Type B pancreatic cell (in vitro differentiated cells): ENCODE measurements around the gene PACS2. TPM values are rescaled to one million over a fixed set of nuclear protein-coding genes. Genes with fewer than 3 reads are reported as not detected.

ENCODE experiments used
- DNase-seq: peaks from one replicate; pipeline ENCODE4 v3.0.0; 2021; ENCODE audit warnings: mixed read lengths; ENCODE audit not compliant: unreplicated experiment; ENCODE audit errors: extremely low spot score
- H3K27ac Mint-ChIP-seq: 2 replicates; pipeline ENCODE4 v1.8.0; 2021; ENCODE audit warnings: mild to moderate bottlenecking, mixed read lengths
- H3K27me3 Mint-ChIP-seq: 2 replicates; pipeline ENCODE4 v1.8.0; 2021; ENCODE audit warnings: mixed read lengths
- H3K36me3 Mint-ChIP-seq: 2 replicates; pipeline ENCODE4 v1.8.0; 2021; ENCODE audit warnings: mixed read lengths
- H3K4me1 Mint-ChIP-seq: one replicate; pipeline ENCODE4 v1.8.0; 2021; ENCODE audit warnings: mixed read lengths; ENCODE audit not compliant: unreplicated experiment
- H3K4me3 Mint-ChIP-seq: 2 replicates; pipeline ENCODE4 v1.8.0; 2021; ENCODE audit warnings: mild to moderate bottlenecking, mixed read lengths
- H3K9me3 Mint-ChIP-seq: 2 replicates; pipeline ENCODE4 v1.8.0; 2021; ENCODE audit warnings: mixed read lengths
- CTCF ChIP-seq: fragments of 200-600 bp; sonication (generic); conservative IDR thresholded peaks from 2 replicates; pipeline ENCODE4 v1.5.0; 2021; ENCODE audit warnings: antibody characterized with exemption, mild to moderate bottlenecking
- total RNA-seq: library from RNA; stranded (reverse); gene quantifications from 2 replicates; pipeline ENCODE4 v1.2.1, GENCODE V29; 2021; ENCODE audit warnings: low replicate concordance

PACS2 gene
- total RNA-seq, 1 donor from 2014 or later = 101 TPM

GRCh38 chr14:105366386-105367074, 52.0 kb downstream of the PACS2 start:
- no peak overlapping the region for H3K27ac Mint-ChIP-seq
- H3K27me3 Mint-ChIP-seq = no peaks in the 10 kb centered on the region
- no peak overlapping the region for H3K4me3 Mint-ChIP-seq
- no peaks in the 10 kb centered on the region for H3K9me3 Mint-ChIP-seq
- DNase-seq = no peak
- H3K36me3 Mint-ChIP-seq = peaks cover 7% of the 10 kb centered on the region
- TF ChIP-seq CTCF = no peak
- peaks cover 5% of the 10 kb centered on the region for H3K4me1 Mint-ChIP-seq

- peaks cover 5% of the 10 kb centered on the region for H3K4me1 Mint-ChIP-seq
- no peaks in the 10 kb centered on the region for H3K9me3 Mint-ChIP-seq
- TF ChIP-seq CTCF = no peak
- no peak overlapping the region for H3K27ac Mint-ChIP-seq
- peaks cover 7% of the 10 kb centered on the region for H3K36me3 Mint-ChIP-seq
- DNase-seq = no peak
- H3K27me3 Mint-ChIP-seq = no peaks in the 10 kb centered on the region
- no peak overlapping the region for H3K4me3 Mint-ChIP-seq
Measured at GRCh38 chr14:105367116-105368031, 52.8 kb downstream of the PACS2 start.

- Mint-ChIP-seq H3K36me3 (peaks cover 8% of the 10 kb centered on the region), H3K27ac (no peak overlapping the region), H3K4me1 (peaks cover 5% of the 10 kb centered on the region), H3K27me3 (no peaks in the 10 kb centered on the region), H3K4me3 (no peak overlapping the region), H3K9me3 (no peaks in the 10 kb centered on the region)
- TF ChIP-seq CTCF = no peak
- no peak for DNase-seq
Measured at GRCh38 chr14:105368032-105368417, 53.5 kb downstream of the PACS2 start.

GRCh38 chr14:105368426-105368825, 53.9 kb downstream of the PACS2 start:
- no peak for DNase-seq
- Mint-ChIP-seq H3K4me1 (peaks cover 1% of the 10 kb centered on the region), H3K36me3 (peaks cover 11% of the 10 kb centered on the region), H3K27ac (no peak overlapping the region), H3K4me3 (no peak overlapping the region), H3K9me3 (no peaks in the 10 kb centered on the region), H3K27me3 (no peaks in the 10 kb centered on the region)
- no peak for TF ChIP-seq CTCF

- H3K27me3 Mint-ChIP-seq = no peaks in the 10 kb centered on the region
- H3K36me3 Mint-ChIP-seq = peaks cover 12% of the 10 kb centered on the region
- H3K4me1 Mint-ChIP-seq = no peaks in the 10 kb centered on the region
- no peak for DNase-seq
- no peak overlapping the region for H3K27ac Mint-ChIP-seq
- H3K9me3 Mint-ChIP-seq = no peaks in the 10 kb centered on the region
- no peak for TF ChIP-seq CTCF
- H3K4me3 Mint-ChIP-seq = no peak overlapping the region
Measured at GRCh38 chr14:105368910-105369652, 54.5 kb downstream of the PACS2 start.
